HTR-8/SVneo (cell line): Measurements from ENCODE around the gene ZNF92.
"Not testable (repeated sequence)": the region's sequence is repeated elsewhere in the genome, so short reads cannot be mapped to it uniquely, and the experiment has no call there.

Experiments
- DNase-seq: peaks from one replicate; pipeline ENCODE4 v3.0.0; 2011; ENCODE audit warnings: low spot score, mixed read lengths; ENCODE audit not compliant: insufficient read length
- FAIRE-seq: peaks from 2 replicates; lab custom pipeline; 2011; peaks lifted over from hg19 to GRCh38; lab: Jason Lieb, UNC

ZNF92 gene

DNA sequence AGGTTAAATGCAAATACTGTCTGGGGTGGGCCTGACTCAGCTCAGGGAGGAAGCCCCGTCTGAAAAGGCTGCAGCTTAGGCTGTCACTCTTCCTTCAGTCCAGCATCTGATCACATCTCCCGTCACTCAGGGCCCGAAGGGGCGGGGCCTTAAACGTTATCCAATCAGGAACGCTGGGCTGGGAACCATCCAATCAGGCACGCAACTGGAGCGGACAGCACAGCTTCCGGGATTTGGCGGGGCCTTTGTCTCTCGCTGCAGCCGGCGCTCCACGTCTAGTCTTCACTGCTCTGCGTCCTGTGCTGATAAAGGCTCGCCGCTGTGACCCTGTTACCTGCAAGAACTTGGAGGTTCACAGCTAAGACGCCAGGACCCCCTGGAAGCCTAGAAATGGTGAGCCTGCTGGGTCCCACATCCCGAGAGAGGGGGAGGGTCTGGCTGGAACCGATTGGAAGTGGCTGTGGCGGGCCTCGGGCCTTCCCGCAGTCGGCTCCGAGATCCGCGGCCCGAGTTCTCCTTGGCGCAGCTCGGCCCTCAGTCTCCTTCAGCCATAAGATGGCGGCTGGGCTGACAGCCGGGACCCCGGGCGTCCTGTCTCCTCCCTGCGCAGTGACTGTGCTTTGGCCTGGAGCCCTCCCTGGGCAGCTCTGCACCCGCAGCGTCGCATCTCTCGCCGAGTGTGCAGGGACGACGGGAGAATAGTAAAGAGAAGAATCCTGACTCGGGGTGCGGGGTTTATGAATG, at the start of gene ZNF92:
TSS of gene ZNF92 (plus strand) at position 248 of the 744 bp plus-strand sequence. CDS start at position 391, 143 bp downstream.
- peak; percentile 38 for FAIRE-seq
- peak; percentile 89 for DNase-seq

- DNase-seq (no peak), FAIRE-seq (no peak)
Measured at GRCh38 chr7:65325793-65326432, 47.7 kb upstream of the ZNF92 start.

- DNase-seq (no peak), FAIRE-seq (no peak)
Measured at GRCh38 chr7:65338346-65338745, 35.3 kb upstream of the ZNF92 start.

- FAIRE-seq, result no peak
- no peak for DNase-seq
Measured at GRCh38 chr7:65339257-65339656, 34.4 kb upstream of the ZNF92 start.

DNA sequence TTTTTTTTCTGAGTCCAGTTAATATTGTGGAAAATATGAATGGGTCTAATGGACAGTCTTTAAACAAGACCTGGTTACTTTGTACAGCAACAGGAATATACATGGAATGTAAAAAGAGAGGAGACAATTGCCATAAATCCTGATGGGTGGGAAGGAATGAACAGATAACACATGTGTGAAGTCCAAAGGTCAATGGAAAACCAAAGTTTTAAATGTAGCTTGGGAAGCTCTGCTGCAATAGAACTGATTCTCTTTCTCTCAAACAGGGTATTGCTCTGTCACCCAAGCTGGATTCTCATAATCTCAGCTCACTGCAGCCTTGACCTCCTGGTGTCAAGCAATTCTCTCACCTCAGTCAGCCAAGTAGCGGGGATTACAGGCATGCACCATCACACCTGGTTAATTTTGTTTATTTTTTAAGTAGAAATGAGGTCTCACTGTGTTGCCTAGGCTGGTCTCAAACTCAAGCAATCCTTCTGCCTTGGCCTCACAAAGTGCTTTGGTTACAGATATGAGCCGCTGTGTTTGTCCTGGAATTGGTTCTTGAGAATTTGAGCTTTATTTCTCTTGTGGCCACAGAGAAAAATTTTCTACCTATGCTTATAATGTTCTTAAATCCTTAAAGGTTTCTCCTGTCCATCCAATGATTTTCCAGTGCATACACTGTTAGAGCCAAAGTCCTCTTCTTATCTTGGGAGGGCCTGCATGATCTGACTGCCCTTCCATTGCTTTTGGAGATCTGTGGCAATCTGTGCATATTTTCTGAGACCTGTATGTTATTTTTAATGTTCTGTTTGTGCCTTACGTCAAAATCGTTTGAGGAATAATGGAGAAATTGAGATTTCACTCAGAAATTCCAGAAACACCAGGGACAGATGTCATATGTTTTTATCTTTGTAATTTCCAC, 30.7 kb upstream of the ZNF92 start:
- FAIRE-seq (no peak), DNase-seq (no peak)

- DNase-seq, FAIRE-seq: not testable (repeated sequence)
Measured at GRCh38 chr7:65344541-65344940, 29.1 kb upstream of the ZNF92 start.

DNA sequence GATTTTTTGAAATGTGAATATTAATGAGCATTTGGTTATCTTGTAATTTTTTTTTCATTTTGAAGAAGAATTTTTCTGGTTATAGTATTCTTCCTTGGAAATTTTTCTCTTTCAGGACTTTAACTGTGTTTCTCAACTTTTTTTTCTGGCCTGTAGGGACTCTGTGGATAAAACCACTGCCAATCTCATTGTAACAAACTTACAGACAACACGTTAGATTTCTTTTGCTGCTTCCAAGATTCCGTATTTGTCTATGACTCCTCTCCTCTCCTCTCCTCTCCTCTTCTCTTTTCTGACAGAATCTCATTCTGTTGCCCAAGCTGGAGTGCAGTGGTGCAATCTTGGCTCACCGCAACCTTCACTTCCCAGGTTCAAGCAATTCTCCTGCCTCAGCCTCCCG, 19.4 kb upstream of the ZNF92 start:
- FAIRE-seq (no peak), DNase-seq (no peak)

- DNase-seq (no peak), FAIRE-seq (no peak)
Measured at GRCh38 chr7:65369843-65370242, 3.8 kb upstream of the ZNF92 start.

DNA sequence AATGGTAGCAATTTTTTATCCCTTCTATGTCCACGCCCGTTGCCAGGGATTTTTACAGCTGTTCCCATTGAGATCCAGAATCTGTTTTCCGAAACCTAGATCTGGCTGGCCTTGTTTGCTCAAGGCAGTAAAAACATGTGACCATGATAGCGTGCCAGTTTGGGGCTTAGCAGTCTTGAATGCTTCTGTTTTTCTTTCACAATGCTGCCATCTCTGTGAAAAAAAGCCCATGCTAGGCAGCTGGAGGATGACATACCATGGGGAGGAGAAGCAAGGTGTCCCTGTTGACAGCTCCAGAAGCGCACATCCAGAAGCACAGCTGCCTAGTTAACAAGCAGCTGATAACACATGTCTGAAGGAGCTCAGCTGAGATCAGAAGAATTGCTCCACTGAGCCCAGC, 2.2 kb upstream of the ZNF92 start:
- no peak for DNase-seq

DNA sequence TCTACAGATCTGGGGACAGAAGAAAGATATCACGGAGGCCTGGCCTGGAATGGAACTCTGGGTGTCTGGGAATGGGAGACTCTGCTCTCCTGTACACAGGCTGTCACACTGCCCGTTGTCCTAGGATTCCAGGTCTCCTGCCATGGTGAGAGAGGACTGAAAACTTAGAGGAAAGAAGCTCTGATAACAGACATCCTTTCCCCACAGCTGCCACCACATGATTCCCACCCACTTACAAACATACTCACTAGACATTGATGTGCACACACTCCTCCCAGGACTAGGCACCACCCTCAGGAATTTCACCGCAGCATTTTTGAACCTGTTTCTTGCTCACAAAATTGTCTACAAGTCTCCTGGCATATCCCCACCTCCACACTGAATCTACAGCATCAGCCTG, 5.7 kb downstream of the ZNF92 start:
- DNase-seq, result no peak
- no peak for FAIRE-seq

More for the DNA sequence above, 2.2 kb upstream of the ZNF92 start:
- no peak for FAIRE-seq

DNA sequence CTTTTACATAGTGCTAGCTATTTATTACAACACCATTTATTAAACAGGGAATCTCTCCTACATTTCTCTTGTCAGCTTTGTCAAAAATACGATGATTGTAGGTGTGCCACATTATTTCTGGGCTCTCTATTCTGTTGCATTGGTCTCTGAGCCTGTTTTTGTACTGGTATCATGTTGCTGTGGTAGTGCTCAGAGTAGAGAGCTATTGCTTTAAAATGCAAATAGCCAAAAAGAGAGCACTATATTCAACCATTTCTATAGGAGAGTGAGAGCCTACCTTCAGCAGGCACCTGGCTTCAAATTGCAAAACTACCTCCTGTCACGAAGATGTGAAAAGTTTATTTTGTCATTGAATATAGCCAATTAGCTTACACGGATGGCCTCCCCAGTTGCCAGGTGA, 8.1 kb downstream of the ZNF92 start:
- DNase-seq (no peak), FAIRE-seq (no peak)

- no peak for DNase-seq
- FAIRE-seq, result no peak
Measured at GRCh38 chr7:65382452-65382851, 8.8 kb downstream of the ZNF92 start.

- FAIRE-seq, result no peak
- DNase-seq, result no peak
Measured at GRCh38 chr7:65387891-65388290, 14.2 kb downstream of the ZNF92 start.

- FAIRE-seq (no peak), DNase-seq (no peak)
Measured at GRCh38 chr7:65390588-65390987, 16.9 kb downstream of the ZNF92 start.

DNA sequence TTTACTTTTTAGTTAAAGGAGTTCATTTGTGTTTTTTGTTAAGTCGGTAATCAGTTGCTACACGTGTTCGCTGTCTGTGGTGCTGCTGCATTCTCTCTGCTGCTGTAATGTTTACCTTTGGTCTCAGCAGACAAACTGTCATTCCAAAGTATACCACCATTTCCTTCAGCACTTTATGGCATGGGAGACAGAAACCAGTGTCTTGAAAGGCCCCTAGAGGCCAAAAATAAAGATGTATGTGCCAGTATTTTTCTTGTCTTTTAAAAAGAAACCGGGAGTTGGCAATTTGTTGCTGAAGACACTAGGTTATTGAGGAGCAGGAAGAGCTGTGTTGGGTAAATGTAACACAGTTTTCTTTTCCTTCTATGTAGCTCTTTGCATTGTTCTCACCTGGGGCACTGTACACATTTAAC, 24.1 kb downstream of the ZNF92 start:
- FAIRE-seq, result no peak
- DNase-seq, result no peak

- not testable (repeated sequence) for DNase-seq, FAIRE-seq
Measured at GRCh38 chr7:65398671-65399070, 25.0 kb downstream of the ZNF92 start.

GRCh38 chr7:65399101-65399500, 25.4 kb downstream of the ZNF92 start:
- FAIRE-seq, DNase-seq: not testable (repeated sequence)

- FAIRE-seq (no peak), DNase-seq (no peak)
Measured at GRCh38 chr7:65404020-65404419, 30.4 kb downstream of the ZNF92 start.

DNA sequence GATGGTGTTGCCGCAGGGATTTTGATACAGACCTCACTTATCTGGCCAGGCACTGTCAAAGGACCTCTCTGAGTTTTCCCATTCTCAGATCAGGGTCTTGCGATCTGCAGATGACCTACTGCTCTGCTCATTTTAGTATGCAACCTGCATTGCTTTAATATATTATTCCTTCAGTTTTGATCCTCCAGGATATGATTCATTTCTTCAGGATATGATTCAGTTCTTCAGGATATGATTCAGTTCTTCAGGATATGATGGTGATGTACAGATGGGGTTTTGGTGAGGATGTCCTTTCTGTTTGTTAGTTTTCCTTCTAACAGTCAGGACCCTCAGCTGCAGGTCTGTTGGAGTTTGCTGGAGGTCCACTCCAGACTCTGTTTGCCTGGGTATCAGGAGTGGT, 33.1 kb downstream of the ZNF92 start:
- DNase-seq, FAIRE-seq: not testable (repeated sequence)

- no peak for DNase-seq
- FAIRE-seq, result no peak
Measured at GRCh38 chr7:65409363-65409762, 35.7 kb downstream of the ZNF92 start.

DNA sequence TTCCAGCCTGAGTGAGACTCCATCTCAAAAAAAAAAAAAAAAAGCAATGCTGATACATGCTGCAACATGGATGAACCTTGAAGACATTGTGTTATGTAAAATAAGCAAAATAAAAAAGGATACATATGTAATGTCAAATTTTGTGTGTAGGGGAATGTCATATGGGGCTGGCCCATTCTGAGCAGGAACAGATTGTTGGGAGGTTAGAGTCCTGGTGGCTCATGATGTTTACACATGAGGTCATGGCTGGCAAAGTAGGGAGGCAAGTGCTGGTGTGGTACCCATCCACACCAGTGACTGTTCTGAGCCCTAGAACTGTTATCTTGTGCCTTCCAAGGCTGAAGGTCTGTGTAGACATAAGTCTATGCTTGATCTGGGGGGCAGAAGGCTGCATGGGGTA, 37.6 kb downstream of the ZNF92 start:
- FAIRE-seq (no peak), DNase-seq (no peak)
